ENCODE results near the gene PBX3.
A peak's percentile ranks its signal among the peaks of the same experiment; 100 is the strongest.

Gene PBX3

DNA sequence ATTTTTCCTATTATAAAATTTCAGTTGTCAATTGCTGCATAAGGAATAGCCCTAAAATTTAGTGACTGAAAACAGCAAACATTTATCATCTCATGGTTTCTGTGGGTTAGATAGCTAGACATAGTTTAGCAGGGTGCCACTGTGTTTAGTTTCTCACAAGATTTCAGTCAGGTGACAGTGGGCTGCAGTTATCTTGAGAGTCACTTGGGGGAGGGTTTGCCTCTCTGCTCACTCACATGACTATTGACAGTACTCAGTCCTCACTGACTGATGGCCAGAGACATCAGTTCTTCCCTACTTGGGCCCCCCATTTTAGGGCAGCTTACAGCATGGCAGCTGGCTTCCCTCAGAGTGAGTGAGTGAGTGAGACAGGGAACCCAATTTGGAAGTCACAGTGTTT lies 42.0 kb downstream of the PBX3 start:
- TF ChIP-seq, protein P1, sequence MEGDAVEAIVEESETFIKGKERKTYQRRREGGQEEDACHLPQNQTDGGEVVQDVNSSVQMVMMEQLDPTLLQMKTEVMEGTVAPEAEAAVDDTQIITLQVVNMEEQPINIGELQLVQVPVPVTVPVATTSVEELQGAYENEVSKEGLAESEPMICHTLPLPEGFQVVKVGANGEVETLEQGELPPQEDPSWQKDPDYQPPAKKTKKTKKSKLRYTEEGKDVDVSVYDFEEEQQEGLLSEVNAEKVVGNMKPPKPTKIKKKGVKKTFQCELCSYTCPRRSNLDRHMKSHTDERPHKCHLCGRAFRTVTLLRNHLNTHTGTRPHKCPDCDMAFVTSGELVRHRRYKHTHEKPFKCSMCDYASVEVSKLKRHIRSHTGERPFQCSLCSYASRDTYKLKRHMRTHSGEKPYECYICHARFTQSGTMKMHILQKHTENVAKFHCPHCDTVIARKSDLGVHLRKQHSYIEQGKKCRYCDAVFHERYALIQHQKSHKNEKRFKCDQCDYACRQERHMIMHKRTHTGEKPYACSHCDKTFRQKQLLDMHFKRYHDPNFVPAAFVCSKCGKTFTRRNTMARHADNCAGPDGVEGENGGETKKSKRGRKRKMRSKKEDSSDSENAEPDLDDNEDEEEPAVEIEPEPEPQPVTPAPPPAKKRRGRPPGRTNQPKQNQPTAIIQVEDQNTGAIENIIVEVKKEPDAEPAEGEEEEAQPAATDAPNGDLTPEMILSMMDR (IDR thresholded peaks at IDR 0.05): no peak

GRCh38 chr9:125794708-125795107 lies 47.5 kb downstream of the PBX3 start:
- no peak overlapping the region for H3K9ac ChIP-seq
- H3K36me3 ChIP-seq (ENCODE audit: control insufficient read depth, insufficient read depth, low read length): no peaks in the 10 kb centered on the region
- peaks cover 4% of the 10 kb centered on the region for H3K79me2 ChIP-seq
- H3K4me3 ChIP-seq (ENCODE audit: low read depth, low read length): no peak overlapping the region
- peak overlapping the region; percentile 11 for H3K4me2 ChIP-seq (ENCODE audit: low read length)
- no peak overlapping the region for H3K27ac ChIP-seq
- H3K4me1 ChIP-seq: peaks cover 2% of the 10 kb centered on the region
- no peak overlapping the region for H2AFZ ChIP-seq
- H3K27me3 ChIP-seq (ENCODE audit: control insufficient read depth, insufficient read depth, low read length): no peaks in the 10 kb centered on the region
- TF ChIP-seq, protein P1 (IDR thresholded peaks at IDR 0.05): no peak
- no peaks in the 10 kb centered on the region for H3K9me3 ChIP-seq (ENCODE audit: control insufficient read depth, low read length)

More for the DNA sequence above, 42.0 kb downstream of the PBX3 start:
- no peaks in the 10 kb centered on the region for H3K9me3 ChIP-seq (ENCODE audit: control insufficient read depth, low read length)
- no peaks in the 10 kb centered on the region for H3K27me3 ChIP-seq (ENCODE audit: control insufficient read depth, insufficient read depth, low read length)
- peaks cover 27% of the 10 kb centered on the region for H3K79me2 ChIP-seq
- no peak overlapping the region for H3K9ac ChIP-seq
- no peak overlapping the region for H3K4me3 ChIP-seq (ENCODE audit: low read depth, low read length)
- peaks cover 3% of the 10 kb centered on the region for H3K4me1 ChIP-seq
- no peaks in the 10 kb centered on the region for H3K36me3 ChIP-seq (ENCODE audit: control insufficient read depth, insufficient read depth, low read length)
- no peak overlapping the region for H3K27ac ChIP-seq
- no peak overlapping the region for H2AFZ ChIP-seq
- H3K4me2 ChIP-seq (ENCODE audit: low read length): no peak overlapping the region

- Histone ChIP-seq H3K79me2 (peaks cover 4% of the 10 kb centered on the region), H3K9ac (no peak overlapping the region), H3K4me3 (ENCODE audit: low read depth, low read length) (no peak overlapping the region), H3K36me3 (ENCODE audit: control insufficient read depth, insufficient read depth, low read length) (no peaks in the 10 kb centered on the region), H3K27ac (no peak overlapping the region), H3K27me3 (ENCODE audit: control insufficient read depth, insufficient read depth, low read length) (no peaks in the 10 kb centered on the region), H2AFZ (no peak overlapping the region), H3K4me2 (ENCODE audit: low read length) (no peak overlapping the region), H3K4me1 (peaks cover 2% of the 10 kb centered on the region), H3K9me3 (ENCODE audit: control insufficient read depth, low read length) (no peaks in the 10 kb centered on the region)
- TF ChIP-seq, protein P1 (IDR thresholded peaks at IDR 0.05): no peak
These were observed 48.9 kb downstream of the PBX3 start for GRCh38 chr9:125795970-125796596.

DNA sequence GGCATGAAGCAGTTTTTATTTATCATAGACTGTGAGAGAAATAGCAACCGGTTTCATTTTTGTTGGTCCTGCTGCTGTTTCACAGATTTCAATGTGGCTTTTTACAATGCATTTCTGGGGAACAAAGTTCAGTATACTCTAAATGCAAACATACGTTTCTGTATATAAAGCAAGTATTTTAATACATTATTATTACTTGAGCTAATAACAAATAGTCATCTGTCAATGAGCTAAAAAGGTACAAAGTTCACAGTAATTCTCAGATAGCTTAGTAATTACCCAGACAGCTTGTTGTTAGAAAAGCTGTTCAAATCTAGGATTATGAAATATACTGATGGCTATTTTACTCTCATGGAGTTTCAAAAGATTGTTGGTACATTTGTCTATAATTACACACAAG lies 50.8 kb downstream of the PBX3 start:
- Histone ChIP-seq H2AFZ (no peak overlapping the region), H3K9me3 (ENCODE audit: control insufficient read depth, low read length) (no peaks in the 10 kb centered on the region), H3K27ac (no peak overlapping the region), H3K4me1 (peaks cover 2% of the 10 kb centered on the region), H3K36me3 (ENCODE audit: control insufficient read depth, insufficient read depth, low read length) (no peaks in the 10 kb centered on the region), H3K4me3 (ENCODE audit: low read depth, low read length) (no peak overlapping the region), H3K79me2 (no peaks in the 10 kb centered on the region), H3K4me2 (ENCODE audit: low read length) (no peak overlapping the region), H3K27me3 (ENCODE audit: control insufficient read depth, insufficient read depth, low read length) (no peaks in the 10 kb centered on the region), H3K9ac (no peak overlapping the region)
- TF ChIP-seq, protein P1 (IDR thresholded peaks at IDR 0.05): no peak

DNA sequence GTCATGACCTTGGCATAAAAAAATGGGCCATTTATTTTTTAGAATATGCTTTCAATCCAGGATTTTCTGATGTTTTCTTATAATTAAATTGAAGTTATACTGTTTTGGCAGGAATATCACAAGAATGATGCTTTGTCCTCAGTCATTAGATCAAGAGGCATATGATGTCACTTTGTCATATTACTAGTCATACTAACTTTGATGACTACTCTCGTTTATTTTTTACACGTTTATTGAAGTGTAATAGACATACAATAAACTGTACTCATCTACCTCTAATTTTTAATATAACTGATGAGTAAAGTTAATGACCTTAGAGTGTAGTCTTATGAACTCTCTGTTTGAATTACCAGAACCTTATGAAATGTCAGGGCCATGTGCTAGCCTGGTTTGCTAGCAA lies 56.4 kb downstream of the PBX3 start:
- TF ChIP-seq, protein P1 (IDR thresholded peaks at IDR 0.05): no peak
- H3K4me3 ChIP-seq (ENCODE audit: low read depth, low read length): no peak overlapping the region
- H3K4me2 ChIP-seq (ENCODE audit: low read length): no peak overlapping the region
- no peaks in the 10 kb centered on the region for H3K36me3 ChIP-seq (ENCODE audit: control insufficient read depth, insufficient read depth, low read length)
- no peaks in the 10 kb centered on the region for H3K27me3 ChIP-seq (ENCODE audit: control insufficient read depth, insufficient read depth, low read length)
- H3K9ac ChIP-seq: no peak overlapping the region
- H3K4me1 ChIP-seq: peaks cover 2% of the 10 kb centered on the region
- H2AFZ ChIP-seq: no peak overlapping the region
- H3K9me3 ChIP-seq (ENCODE audit: control insufficient read depth, low read length): no peaks in the 10 kb centered on the region
- H3K27ac ChIP-seq: no peak overlapping the region
- peaks cover 20% of the 10 kb centered on the region for H3K79me2 ChIP-seq

Measured in parathyroid adenoma (tissue), 2 donors.